Effector memory CD8-positive, alpha-beta T cell (primary cell): Measurements from ENCODE around the gene REL.

ENCODE experiments used
- ATAC-seq: fragments of 150-1000 bp; cut with Tn5 transposase; replicated peaks from 2 replicates; pipeline ENCODE4 v1.10.0; 2021; ENCODE audit warnings: mild to moderate bottlenecking, moderate library complexity
- DNase-seq, 3 experiments: peaks; one replicate each; pipeline ENCODE4 v3.0.0; 2021
- H3K27ac Mint-ChIP-seq, 2 donors: one replicate each; pipeline ENCODE4 v1.8.0; 2022; ENCODE audit warnings: mild to moderate bottlenecking in 2 of 2, mixed read lengths in 2 of 2, moderate library complexity in 2 of 2
- H3K27me3 Mint-ChIP-seq, 2 donors: one replicate each; pipeline ENCODE4 v1.8.0; 2022; ENCODE audit warnings: mixed read lengths in 2 of 2
- H3K36me3 Mint-ChIP-seq: one replicate; pipeline ENCODE4 v1.8.0; 2022; ENCODE audit warnings: mild to moderate bottlenecking, moderate library complexity, mixed read lengths; ENCODE audit not compliant: insufficient read depth
- H3K4me1 Mint-ChIP-seq, 2 donors: one replicate each; pipeline ENCODE4 v1.8.0; 2022; ENCODE audit warnings: low read depth in 2 of 2, mixed read lengths in 2 of 2
- H3K4me3 Mint-ChIP-seq, 2 donors: one replicate each; pipeline ENCODE4 v1.8.0; 2022; ENCODE audit warnings: mild to moderate bottlenecking in 2 of 2, mixed read lengths in 2 of 2, moderate library complexity in 2 of 2
- H3K9me3 Mint-ChIP-seq, 2 donors: one replicate each; pipeline ENCODE4 v1.8.0; 2022; ENCODE audit warnings: mixed read lengths in 2 of 2

The REL gene

DNA sequence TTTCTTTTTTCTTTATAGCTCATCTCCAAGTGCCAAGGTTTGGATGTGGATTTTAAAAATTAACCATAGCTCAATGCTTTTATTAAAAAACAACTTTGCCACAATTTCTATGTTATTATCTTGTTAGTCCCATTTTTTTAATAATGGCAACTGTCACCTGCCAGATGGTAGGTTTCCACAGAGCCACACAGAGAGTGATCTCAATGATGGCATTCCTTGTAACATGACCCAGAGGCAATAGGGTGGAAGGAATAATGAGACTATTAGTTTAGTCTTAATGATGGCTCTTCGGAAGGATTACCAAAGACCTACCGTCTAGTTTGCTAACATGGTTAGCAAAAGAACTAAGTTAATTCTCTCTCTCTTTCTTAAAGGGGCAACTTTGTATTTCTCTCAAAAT is 64.0 kb downstream of the REL start:
- ATAC-seq = no peak
- H3K27me3 Mint-ChIP-seq = no peaks in the 10 kb centered on the region
- no peaks in the 10 kb centered on the region for H3K9me3 Mint-ChIP-seq
- DNase-seq = no peak
- H3K27ac Mint-ChIP-seq = no peak overlapping the region
- peaks cover 2 to 13% of the 10 kb centered on the region in 2 donors for H3K4me1 Mint-ChIP-seq
- H3K36me3 Mint-ChIP-seq = peaks cover 10% of the 10 kb centered on the region
- H3K4me3 Mint-ChIP-seq = no peak overlapping the region

DNA sequence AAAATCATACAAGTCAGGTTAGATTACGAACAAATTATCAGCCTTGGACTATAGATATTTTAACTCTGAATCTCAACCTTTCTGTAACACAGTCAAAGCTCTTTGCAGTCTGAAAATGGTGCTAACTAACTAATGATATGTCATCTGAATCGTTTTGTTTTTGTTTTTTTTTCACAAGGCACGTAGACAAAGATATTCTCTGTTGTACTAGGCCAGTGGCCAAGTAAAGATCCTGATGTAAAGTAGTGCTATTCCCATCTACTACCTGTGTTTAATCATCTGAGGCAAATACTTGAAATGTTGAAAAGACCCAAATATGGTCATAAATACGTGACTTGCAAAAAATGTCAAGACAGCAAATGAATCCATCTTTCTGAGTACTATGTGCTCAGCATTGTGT is 65.7 kb downstream of the REL start:
- ATAC-seq = no peak
- H3K27ac Mint-ChIP-seq = no peak overlapping the region

DNA sequence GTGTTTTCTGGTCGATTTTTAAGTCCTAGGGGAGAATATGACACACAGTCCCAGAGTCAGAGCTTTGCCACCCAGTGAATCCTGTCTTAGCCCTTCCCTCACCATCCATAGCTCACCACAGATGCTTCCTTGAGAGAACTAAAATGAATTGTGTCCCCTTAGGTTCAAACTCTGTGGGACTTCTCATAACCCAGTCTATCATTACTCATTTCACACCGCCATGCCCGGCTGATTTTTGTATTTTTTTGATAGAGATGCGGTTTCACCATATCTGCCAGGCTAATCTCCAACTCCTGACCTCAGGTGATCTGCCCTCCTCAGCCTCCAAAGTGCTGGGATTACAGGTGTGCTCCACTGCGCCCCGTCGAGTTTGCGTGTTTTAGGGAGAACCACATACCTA is 66.8 kb downstream of the REL start:
- Mint-ChIP-seq H3K9me3 (no peaks in the 10 kb centered on the region), H3K4me1 (peaks cover 4 to 21% of the 10 kb centered on the region in 2 donors), H3K27ac (peak overlapping the region in 1 of 2 donors; percentile 86), H3K36me3 (peaks cover 10% of the 10 kb centered on the region), H3K27me3 (no peaks in the 10 kb centered on the region), H3K4me3 (no peak overlapping the region)
- DNase-seq = no peak
- no peak for ATAC-seq

More for the DNA sequence above, 65.7 kb downstream of the REL start:
- Mint-ChIP-seq H3K4me1 (peaks cover 4 to 18% of the 10 kb centered on the region in 2 donors), H3K36me3 (peaks cover 10% of the 10 kb centered on the region), H3K27me3 (no peaks in the 10 kb centered on the region), H3K9me3 (no peaks in the 10 kb centered on the region), H3K4me3 (no peak overlapping the region)
- DNase-seq = no peak

DNA sequence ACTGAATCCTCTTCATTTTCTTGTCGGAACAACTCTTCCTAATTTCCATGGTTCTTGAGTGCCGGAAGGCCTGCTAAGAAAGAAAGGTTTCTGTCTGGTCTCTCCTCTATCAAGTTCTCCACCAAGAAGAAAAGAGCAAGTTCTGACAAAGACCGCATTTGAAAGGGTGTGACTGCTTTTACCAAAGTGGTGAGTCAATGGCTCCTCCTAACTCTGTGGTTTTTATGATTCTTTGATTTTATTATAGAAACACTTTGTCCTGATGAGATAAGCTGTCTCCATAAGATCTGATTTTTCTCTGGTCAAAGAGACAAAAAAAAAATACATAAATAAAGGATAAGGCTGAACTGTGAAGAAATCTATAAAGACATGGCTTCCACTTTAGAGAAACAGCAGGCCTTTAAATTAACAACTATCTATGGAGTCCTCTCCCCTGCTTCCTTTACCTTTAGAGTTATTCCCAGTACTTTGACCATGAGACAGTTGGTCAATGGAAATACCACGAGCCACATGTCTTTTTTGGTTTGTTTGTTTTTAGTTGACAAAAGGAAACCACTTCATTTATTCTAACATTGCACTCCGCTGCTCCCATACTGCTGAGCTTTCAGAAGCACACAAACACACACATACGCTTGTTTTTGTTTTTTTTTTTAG is 67.7 kb downstream of the REL start:
- Mint-ChIP-seq H3K9me3 (no peaks in the 10 kb centered on the region), H3K36me3 (peaks cover 8% of the 10 kb centered on the region), H3K27ac (peak overlapping the region in 1 of 2 donors; percentile 86), H3K27me3 (no peaks in the 10 kb centered on the region), H3K4me1 (peaks cover 9 to 30% of the 10 kb centered on the region in 2 donors), H3K4me3 (peak overlapping the region in 1 of 2 donors; percentile 53)
- DNase-seq (peak in 1 of 3 experiments; percentile 12), ATAC-seq (peak; percentile 75)

DNA sequence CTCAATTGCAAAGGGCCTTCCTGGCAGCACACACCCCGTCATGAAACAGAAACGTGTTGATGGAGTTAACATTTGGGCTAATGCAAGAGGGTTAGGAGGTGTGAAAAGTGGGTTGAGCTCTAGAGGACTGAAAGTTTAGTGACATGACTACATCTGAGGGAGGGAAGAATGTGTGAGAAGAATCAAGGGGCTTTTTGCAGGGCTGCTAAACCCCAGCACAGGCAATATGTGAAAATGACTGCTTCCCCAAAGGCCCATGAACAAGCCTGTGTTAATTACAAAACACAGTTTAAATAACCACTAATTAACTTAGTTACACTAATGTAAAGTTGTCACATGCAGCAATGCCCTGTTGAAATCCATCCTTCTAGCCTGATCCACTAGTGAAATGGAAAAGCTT is 72.8 kb downstream of the REL start:
- Mint-ChIP-seq H3K27ac (peak overlapping the region; percentile 7 to 61), H3K4me3 (no peak overlapping the region), H3K27me3 (no peaks in the 10 kb centered on the region), H3K36me3 (peaks cover 12% of the 10 kb centered on the region), H3K4me1 (peaks cover 9 to 25% of the 10 kb centered on the region in 2 donors), H3K9me3 (no peaks in the 10 kb centered on the region)
- DNase-seq (peak; percentile 20 to 32 (median 24)), ATAC-seq (peak; percentile 99)

DNA sequence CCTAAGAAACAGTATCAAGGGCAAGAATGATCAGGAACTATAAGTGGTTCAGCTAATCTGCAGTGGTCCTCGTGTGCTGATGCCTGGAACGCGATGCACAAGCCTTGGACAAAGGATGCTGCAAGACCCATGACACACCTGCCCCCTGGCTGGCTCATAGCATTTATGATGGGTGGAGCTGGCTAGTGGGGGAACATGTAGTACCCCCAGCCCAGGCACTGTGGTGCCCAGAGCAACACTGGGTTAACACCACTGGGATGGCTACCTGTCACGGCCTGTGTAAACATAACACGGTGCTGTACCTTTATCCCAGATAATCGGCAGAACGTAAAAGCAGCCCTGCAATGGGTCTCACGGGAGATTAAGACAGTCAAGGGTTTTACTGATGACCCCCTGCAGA is 75.8 kb downstream of the REL start:
- no peaks in the 10 kb centered on the region for H3K27me3 Mint-ChIP-seq
- no peak for ATAC-seq
- no peak overlapping the region for H3K4me3 Mint-ChIP-seq

DNA sequence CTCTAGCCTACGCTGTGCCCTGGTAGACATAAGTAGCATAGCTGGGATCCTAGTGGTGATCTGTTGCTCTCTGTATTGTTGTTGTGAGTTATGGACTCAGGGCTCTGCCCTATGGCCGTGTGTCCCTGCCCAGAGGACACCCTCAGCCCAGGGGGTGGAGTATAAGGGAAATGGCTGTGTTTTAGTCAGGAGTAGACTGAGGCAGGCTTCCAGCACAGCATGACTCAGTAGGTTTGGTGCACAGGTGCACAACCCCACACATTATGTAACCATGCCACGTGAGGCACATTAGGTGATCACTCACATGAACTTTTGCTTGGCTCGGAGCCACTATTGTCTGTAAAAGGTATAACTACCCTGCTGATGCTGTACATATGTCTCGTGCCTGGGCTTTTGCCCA is 76.3 kb downstream of the REL start:
- ATAC-seq (no peak), DNase-seq (no peak)
- H3K4me3 Mint-ChIP-seq = no peak overlapping the region
- no peaks in the 10 kb centered on the region for H3K27me3 Mint-ChIP-seq
- no peak overlapping the region for H3K27ac Mint-ChIP-seq
- H3K4me1 Mint-ChIP-seq = peaks cover 7 to 21% of the 10 kb centered on the region in 2 donors
- no peaks in the 10 kb centered on the region for H3K9me3 Mint-ChIP-seq
- peaks cover 6% of the 10 kb centered on the region for H3K36me3 Mint-ChIP-seq

More for the DNA sequence above, 75.8 kb downstream of the REL start:
- Mint-ChIP-seq H3K36me3 (peaks cover 6% of the 10 kb centered on the region), H3K27ac (no peak overlapping the region), H3K9me3 (no peaks in the 10 kb centered on the region), H3K4me1 (peaks cover 7 to 21% of the 10 kb centered on the region in 2 donors)
- no peak for DNase-seq

DNA sequence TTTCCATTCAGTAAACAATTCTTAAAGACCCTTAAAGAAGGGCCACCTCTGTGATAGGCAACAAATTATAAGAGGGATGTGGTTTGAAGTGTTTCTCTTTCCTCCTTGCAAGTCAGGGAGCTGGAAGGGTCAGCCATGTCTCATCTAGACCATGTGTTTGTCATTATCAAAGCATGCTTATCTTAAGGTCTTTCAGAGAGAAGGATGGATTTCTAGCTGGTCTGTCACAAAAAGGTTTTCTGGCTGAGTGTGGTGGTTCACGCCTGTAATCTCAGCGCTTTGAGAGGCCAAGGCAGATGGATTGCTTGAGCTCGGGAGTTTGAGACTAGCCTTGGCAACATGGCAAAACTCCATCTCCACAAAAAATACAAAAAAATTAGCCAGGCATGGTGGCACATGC is 77.0 kb downstream of the REL start:
- Mint-ChIP-seq H3K9me3 (no peaks in the 10 kb centered on the region), H3K27ac (no peak overlapping the region), H3K4me3 (no peak overlapping the region), H3K4me1 (peaks cover 10 to 22% of the 10 kb centered on the region in 2 donors), H3K36me3 (peaks cover 6% of the 10 kb centered on the region), H3K27me3 (no peaks in the 10 kb centered on the region)
- ATAC-seq (no peak), DNase-seq (no peak)

DNA sequence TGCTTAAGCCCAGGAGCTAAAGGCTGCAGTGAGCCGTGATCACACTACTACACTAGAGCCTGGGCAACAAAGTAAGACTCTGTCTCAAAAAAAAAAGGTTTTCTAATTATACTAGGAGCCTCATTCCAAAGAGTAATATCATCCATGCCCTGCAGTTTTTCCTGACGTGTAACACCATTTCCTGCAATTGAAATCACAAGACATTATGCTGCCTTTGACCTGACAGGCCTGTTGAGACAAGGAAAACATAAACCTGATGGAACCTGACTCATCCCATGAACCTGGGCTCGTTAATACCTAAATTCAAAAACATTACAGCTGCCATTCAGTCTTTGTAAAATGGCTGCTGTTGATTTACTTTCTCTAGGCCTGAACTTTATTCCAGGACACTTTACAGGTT is 77.4 kb downstream of the REL start:
- no peaks in the 10 kb centered on the region for H3K27me3 Mint-ChIP-seq
- H3K4me3 Mint-ChIP-seq = no peak overlapping the region
- peaks cover 6% of the 10 kb centered on the region for H3K36me3 Mint-ChIP-seq
- H3K9me3 Mint-ChIP-seq = no peaks in the 10 kb centered on the region
- H3K27ac Mint-ChIP-seq = no peak overlapping the region
- peaks cover 7 to 17% of the 10 kb centered on the region in 2 donors for H3K4me1 Mint-ChIP-seq
- DNase-seq (no peak), ATAC-seq (no peak)

DNA sequence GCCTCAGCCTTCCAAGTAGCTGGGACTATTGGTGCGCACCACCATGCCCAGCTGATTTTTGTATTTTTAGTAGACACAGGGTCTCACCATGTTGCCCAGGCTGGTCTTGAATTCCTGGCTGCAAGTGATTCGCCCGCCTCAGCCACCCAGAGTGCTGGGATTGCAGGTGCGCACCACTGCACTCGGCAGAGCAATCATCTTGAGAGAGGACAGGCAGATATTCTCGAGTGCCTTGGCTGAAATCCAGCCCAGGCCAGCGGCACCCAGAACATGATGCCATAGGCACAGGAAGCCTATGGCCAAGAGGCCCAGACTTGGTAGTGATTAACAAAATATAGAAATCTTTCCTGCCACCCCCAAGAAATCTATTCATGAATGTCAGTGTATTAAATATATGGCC is 78.1 kb downstream of the REL start:
- peaks cover 6% of the 10 kb centered on the region for H3K36me3 Mint-ChIP-seq
- DNase-seq = no peak
- no peaks in the 10 kb centered on the region for H3K9me3 Mint-ChIP-seq
- peaks cover 4 to 19% of the 10 kb centered on the region in 2 donors for H3K4me1 Mint-ChIP-seq
- no peaks in the 10 kb centered on the region for H3K27me3 Mint-ChIP-seq
- H3K27ac Mint-ChIP-seq = no peak overlapping the region
- no peak for ATAC-seq
- no peak overlapping the region for H3K4me3 Mint-ChIP-seq

DNA sequence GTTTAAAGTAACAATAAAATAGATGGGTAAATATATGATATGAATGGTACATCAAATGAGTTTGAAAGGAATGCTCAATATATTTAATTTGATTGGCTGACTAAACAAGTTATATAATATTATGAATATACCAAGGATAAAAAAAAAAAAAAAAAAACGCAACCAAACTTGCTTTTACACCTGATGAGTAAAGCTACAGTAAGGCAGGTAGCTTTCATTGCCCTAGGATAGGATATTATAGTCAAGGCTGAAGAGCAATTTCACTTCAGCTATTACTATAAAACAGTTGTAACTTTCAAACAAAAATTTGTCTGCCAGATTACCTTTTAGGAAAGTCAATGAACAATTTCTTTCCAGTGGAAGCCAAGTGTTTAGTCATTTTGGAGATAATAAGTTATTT is 79.3 kb downstream of the REL start:
- no peak for ATAC-seq
- H3K27ac Mint-ChIP-seq = no peak overlapping the region
- H3K9me3 Mint-ChIP-seq = no peaks in the 10 kb centered on the region
- peaks cover 8 to 21% of the 10 kb centered on the region in 2 donors for H3K4me1 Mint-ChIP-seq
- peaks cover 12% of the 10 kb centered on the region for H3K36me3 Mint-ChIP-seq
- no peak overlapping the region for H3K4me3 Mint-ChIP-seq
- H3K27me3 Mint-ChIP-seq = no peaks in the 10 kb centered on the region
- DNase-seq = no peak

DNA sequence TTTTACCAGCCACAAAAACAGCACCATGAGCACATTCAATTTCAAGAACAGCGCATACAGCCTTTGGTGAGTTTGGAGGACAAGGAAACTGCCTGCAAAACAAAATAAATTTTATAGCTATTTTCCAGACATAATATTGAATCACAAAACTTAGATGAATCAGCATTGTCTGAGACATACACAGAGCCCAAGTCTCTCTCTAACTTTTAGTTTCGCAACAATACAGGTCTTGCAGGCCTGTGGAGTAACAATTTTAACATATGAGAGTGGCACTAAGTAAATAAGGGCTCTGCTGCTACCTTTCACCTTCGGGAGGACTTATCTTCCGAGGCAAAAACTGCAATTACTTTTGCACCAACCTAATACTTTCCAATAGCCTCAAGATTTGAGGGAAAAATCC is 80.1 kb downstream of the REL start:
- DNase-seq = no peak
- H3K27ac Mint-ChIP-seq = no peak overlapping the region

DNA sequence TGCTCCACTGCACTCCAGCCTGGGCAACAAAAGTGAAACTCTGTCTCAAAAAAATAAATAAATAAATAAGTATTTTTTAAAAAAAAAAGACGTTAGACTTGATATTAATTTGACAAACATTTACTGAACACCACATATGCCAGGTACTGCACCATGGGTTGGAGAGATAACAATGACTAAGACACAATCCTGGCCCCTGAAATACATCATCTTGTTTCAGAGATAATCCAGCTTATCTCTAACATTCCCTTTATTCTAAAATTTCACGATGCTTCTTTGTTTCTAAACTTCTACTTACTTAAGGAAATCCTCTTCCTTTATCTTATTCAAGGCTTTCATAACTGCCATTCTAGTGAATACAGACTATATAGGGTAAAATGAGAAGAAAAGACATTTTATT is 81.2 kb downstream of the REL start:
- DNase-seq (no peak), ATAC-seq (no peak)
- no peaks in the 10 kb centered on the region for H3K27me3 Mint-ChIP-seq
- no peaks in the 10 kb centered on the region for H3K9me3 Mint-ChIP-seq
- peaks cover 13 to 33% of the 10 kb centered on the region in 2 donors for H3K4me1 Mint-ChIP-seq
- no peak overlapping the region for H3K4me3 Mint-ChIP-seq
- H3K36me3 Mint-ChIP-seq = peaks cover 6% of the 10 kb centered on the region
- peak overlapping the region in 1 of 2 donors; percentile 71 for H3K27ac Mint-ChIP-seq

More for the DNA sequence above, 80.1 kb downstream of the REL start:
- H3K9me3 Mint-ChIP-seq = no peaks in the 10 kb centered on the region
- peaks cover 10 to 27% of the 10 kb centered on the region in 2 donors for H3K4me1 Mint-ChIP-seq
- ATAC-seq = no peak
- H3K27me3 Mint-ChIP-seq = no peaks in the 10 kb centered on the region
- peaks cover 9% of the 10 kb centered on the region for H3K36me3 Mint-ChIP-seq
- H3K4me3 Mint-ChIP-seq = no peak overlapping the region

DNA sequence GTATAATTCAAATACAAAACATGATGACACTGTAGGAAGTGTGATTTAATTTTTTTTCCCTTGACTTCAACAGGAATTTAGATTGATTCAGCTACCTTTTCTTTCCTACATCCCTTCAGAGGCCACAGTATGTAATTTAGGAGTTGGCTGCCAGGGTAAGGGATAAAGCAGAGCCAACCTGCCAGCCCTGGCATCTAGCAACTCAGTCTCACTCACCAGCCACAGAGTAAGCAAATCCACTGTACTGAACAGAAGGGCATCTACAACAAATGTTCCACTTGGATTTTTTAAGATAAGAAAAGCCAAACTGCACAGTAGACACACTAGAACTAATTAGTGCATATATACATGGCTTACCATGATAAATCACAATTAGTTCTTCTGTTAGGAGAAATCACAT is 81.8 kb downstream of the REL start:
- DNase-seq (no peak), ATAC-seq (no peak)
- Mint-ChIP-seq H3K27ac (peak overlapping the region in 1 of 2 donors; percentile 71), H3K36me3 (peaks cover 6% of the 10 kb centered on the region), H3K4me3 (no peak overlapping the region), H3K4me1 (peaks cover 12 to 30% of the 10 kb centered on the region in 2 donors), H3K27me3 (no peaks in the 10 kb centered on the region), H3K9me3 (no peaks in the 10 kb centered on the region)
